Parathyroid adenoma (tissue), 2 donors: ENCODE data around the gene KLHDC4.

Experiments used
- H2AFZ ChIP-seq: fragments of 300-600 bp; sonication (generic); one replicate; pipeline ENCODE4 v1.7.0; 2017; ENCODE audit warnings: antibody characterized with exemption, mild to moderate bottlenecking
- H3K27ac ChIP-seq: fragments of 300-600 bp; sonication (generic); one replicate; pipeline ENCODE4 v1.7.0; 2017
- H3K27me3 ChIP-seq: fragments of 300-600 bp; sonication (generic); one replicate; pipeline ENCODE4 v1.7.0; 2017; ENCODE audit warnings: low read length; ENCODE audit not compliant: control insufficient read depth, insufficient read depth
- H3K36me3 ChIP-seq: fragments of 300-600 bp; sonication (generic); one replicate; pipeline ENCODE4 v1.7.0; 2017; ENCODE audit warnings: low read length; ENCODE audit not compliant: control insufficient read depth, insufficient read depth
- H3K4me1 ChIP-seq: fragments of 300-600 bp; sonication (generic); one replicate; pipeline ENCODE4 v1.7.0; 2017; ENCODE audit warnings: control low read depth
- H3K4me2 ChIP-seq: fragments of 300-600 bp; sonication (generic); one replicate; pipeline ENCODE4 v1.7.0; 2017; ENCODE audit warnings: low read length
- H3K4me3 ChIP-seq: fragments of 300-600 bp; sonication (generic); one replicate; pipeline ENCODE4 v1.7.0; 2017; ENCODE audit warnings: low read depth, low read length
- H3K79me2 ChIP-seq: fragments of 300-600 bp; sonication (generic); one replicate; pipeline ENCODE4 v1.7.0; 2017; ENCODE audit warnings: control low read depth
- H3K9ac ChIP-seq: fragments of 300-600 bp; sonication (generic); one replicate; pipeline ENCODE4 v1.7.0; 2017; ENCODE audit warnings: mild to moderate bottlenecking
- H3K9me3 ChIP-seq: fragments of 300-600 bp; sonication (generic); one replicate; pipeline ENCODE4 v1.7.0; 2017; ENCODE audit warnings: low read length; ENCODE audit not compliant: control insufficient read depth
- CTCF ChIP-seq: fragments of 300-600 bp; sonication (generic); IDR thresholded peaks from one replicate; pipeline ENCODE4 v1.7.0; 2017; ENCODE audit warnings: antibody characterized with exemption, mild to moderate bottlenecking
- donor health status: primary hyperparathyroidism.

The KLHDC4 gene

GRCh38 chr16:87740909-87741424, 24.8 kb downstream of the KLHDC4 start:
- H3K36me3 ChIP-seq, result no peaks in the 10 kb centered on the region
- no peak overlapping the region for H3K27ac ChIP-seq
- TF ChIP-seq CTCF, result no peak

GRCh38 chr16:87740441-87740840, 25.3 kb downstream of the KLHDC4 start:
- Histone ChIP-seq H3K4me3 (no peak overlapping the region), H3K36me3 (no peaks in the 10 kb centered on the region), H3K4me1 (no peaks in the 10 kb centered on the region), H3K27me3 (no peaks in the 10 kb centered on the region), H3K79me2 (peaks cover 16% of the 10 kb centered on the region), H3K27ac (no peak overlapping the region), H3K4me2 (no peak overlapping the region), H3K9me3 (no peaks in the 10 kb centered on the region), H2AFZ (no peak overlapping the region), H3K9ac (no peak overlapping the region)
- no peak for TF ChIP-seq CTCF

More at GRCh38 chr16:87740909-87741424, 24.8 kb downstream of the KLHDC4 start:
- Histone ChIP-seq H3K4me1 (no peaks in the 10 kb centered on the region), H3K79me2 (peaks cover 17% of the 10 kb centered on the region), H3K27me3 (no peaks in the 10 kb centered on the region), H3K4me2 (no peak overlapping the region), H2AFZ (no peak overlapping the region), H3K9ac (no peak overlapping the region), H3K9me3 (no peaks in the 10 kb centered on the region), H3K4me3 (no peak overlapping the region)

GRCh38 chr16:87739801-87740200, 26.0 kb downstream of the KLHDC4 start:
- H3K27ac ChIP-seq, result no peak overlapping the region
- no peaks in the 10 kb centered on the region for H3K9me3 ChIP-seq
- no peak overlapping the region for H2AFZ ChIP-seq
- no peak overlapping the region for H3K4me3 ChIP-seq
- no peaks in the 10 kb centered on the region for H3K36me3 ChIP-seq
- TF ChIP-seq CTCF, result no peak
- peaks cover 14% of the 10 kb centered on the region for H3K79me2 ChIP-seq
- no peak overlapping the region for H3K4me2 ChIP-seq
- no peak overlapping the region for H3K9ac ChIP-seq
- no peaks in the 10 kb centered on the region for H3K27me3 ChIP-seq
- no peaks in the 10 kb centered on the region for H3K4me1 ChIP-seq

GRCh38 chr16:87736008-87736382, 29.8 kb downstream of the KLHDC4 start:
- Histone ChIP-seq H3K79me2 (peaks cover 8% of the 10 kb centered on the region), H3K27ac (no peak overlapping the region), H3K4me2 (no peak overlapping the region), H2AFZ (no peak overlapping the region), H3K4me3 (no peak overlapping the region), H3K4me1 (no peaks in the 10 kb centered on the region), H3K9me3 (no peaks in the 10 kb centered on the region), H3K27me3 (no peaks in the 10 kb centered on the region), H3K9ac (no peak overlapping the region), H3K36me3 (no peaks in the 10 kb centered on the region)
- TF ChIP-seq CTCF, result no peak

- H3K4me3 ChIP-seq, result no peak overlapping the region
- no peak overlapping the region for H3K4me2 ChIP-seq
- H3K79me2 ChIP-seq, result peaks cover 8% of the 10 kb centered on the region
- H3K36me3 ChIP-seq, result no peaks in the 10 kb centered on the region
- TF ChIP-seq CTCF, result no peak
- no peak overlapping the region for H3K27ac ChIP-seq
- H2AFZ ChIP-seq, result no peak overlapping the region
- no peak overlapping the region for H3K9ac ChIP-seq
- no peaks in the 10 kb centered on the region for H3K27me3 ChIP-seq
- H3K4me1 ChIP-seq, result no peaks in the 10 kb centered on the region
- no peaks in the 10 kb centered on the region for H3K9me3 ChIP-seq
Observed at GRCh38 chr16:87735270-87736007, 30.3 kb downstream of the KLHDC4 start.
